Measurements from ENCODE around the gene GFOD1.
"Not testable (repeated sequence)": the region's sequence is repeated elsewhere in the genome, so short reads cannot be mapped to it uniquely, and the experiment has no call there.

GFOD1 gene

GRCh38 chr6:13348334-13349113 is 138.9 kb downstream of the GFOD1 start:
- DNase-seq: no peak

GRCh38 chr6:13346245-13346644 is 141.2 kb downstream of the GFOD1 start:
- DNase-seq: no peak

- DNase-seq: no peak
Observed at GRCh38 chr6:13342414-13343019, 144.9 kb downstream of the GFOD1 start.

DNA sequence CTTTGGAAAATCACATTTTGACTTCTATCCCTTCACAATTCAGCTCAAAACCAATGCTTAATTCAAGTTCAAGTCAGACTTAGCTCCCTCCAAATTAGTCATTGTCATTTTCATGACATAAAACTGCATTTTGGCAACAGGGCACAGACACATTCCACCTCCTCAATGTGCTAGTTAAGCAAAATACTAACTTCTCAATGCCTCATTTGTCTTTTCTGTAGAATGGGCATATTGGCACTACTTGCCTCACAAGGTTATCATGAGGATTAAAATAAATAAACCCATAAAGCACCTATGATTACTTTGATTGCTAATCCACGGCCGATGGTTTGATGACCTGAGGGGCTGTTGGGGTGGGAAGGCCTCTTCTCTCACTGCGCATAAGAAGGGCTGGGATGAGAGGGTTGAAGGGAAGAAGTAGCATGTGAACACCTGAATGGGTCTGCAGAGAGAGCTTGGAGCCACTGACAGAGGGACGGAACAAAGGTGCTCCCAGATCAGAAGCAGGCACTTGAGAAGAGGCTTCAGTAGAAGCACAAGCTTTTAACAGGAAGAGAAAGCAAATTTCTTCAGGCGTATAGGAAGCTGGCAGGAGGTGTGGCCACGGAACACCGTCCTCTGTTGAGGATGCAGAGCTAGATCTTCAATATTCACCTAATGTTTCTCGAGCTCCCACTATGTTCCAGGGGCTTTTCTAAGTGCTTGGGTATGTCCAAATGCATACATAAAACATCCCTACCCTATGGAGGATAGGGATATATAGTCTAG is 147.4 kb downstream of the GFOD1 start:
- no peak for DNase-seq

DNA sequence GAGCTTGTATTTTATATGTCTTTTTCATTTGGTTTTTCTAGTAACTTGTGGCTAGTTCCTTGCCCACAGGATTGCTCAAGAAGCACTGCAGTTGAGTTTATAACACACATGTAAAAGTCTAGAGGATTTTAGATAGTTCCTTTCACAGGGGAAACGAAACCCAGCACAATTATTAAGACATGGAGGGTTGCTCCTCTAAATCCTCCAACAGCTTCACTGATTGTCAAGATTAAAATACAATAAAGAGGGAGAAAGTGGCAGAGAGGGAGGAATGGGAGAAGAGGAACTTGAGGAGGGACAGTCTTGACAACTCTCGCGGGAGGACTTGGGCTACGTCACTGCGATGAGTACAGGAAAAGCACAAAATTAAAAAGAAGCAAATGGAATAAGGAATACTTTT is 149.4 kb downstream of the GFOD1 start:
- no peak for DNase-seq

- DNase-seq: peak; percentile 84
Observed at GRCh38 chr6:13336553-13336952, 150.8 kb downstream of the GFOD1 start.

GRCh38 chr6:13334953-13335352 is 152.4 kb downstream of the GFOD1 start:
- no peak for DNase-seq

- no peak for DNase-seq
Observed at GRCh38 chr6:13332349-13332706, 155.1 kb downstream of the GFOD1 start.

DNA sequence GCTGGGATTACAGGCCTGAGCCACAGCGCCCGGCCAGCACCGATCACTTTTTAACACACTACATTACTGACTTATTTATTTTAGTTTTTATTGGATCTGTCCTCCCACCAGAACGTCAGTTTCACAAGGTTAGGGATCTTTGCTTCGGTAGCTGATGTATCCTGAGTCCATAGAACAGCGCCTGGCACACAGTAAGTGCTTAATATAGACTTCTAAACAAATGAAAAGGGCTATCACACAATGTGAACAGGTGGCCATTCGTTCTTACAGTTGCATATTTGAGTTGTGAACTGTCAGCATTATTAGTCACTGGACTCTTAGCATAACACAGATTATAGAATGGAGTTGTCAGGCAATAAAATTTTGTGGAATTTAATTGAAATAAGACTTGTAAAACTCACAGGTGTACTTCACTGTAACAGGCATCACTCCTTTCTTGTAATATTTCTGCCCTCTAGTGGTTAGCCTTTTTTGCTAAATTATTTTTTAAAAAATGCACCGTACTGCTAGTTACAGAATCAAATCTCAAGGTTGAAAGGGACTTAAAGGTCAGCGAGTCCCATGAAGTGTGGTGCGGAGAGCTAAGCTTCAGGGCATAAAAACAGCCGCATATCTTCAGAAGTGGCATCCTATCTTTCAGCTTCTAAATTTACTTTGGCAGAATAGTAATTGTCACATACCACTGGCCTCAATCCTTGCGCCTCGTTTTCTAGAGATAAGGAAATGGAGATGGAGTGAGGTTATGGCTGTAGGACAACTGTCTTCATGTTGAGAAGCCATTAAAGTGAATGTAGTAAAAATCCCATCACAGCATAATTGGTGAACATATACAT is 155.7 kb downstream of the GFOD1 start:
- DNase-seq: peak; percentile 55

DNA sequence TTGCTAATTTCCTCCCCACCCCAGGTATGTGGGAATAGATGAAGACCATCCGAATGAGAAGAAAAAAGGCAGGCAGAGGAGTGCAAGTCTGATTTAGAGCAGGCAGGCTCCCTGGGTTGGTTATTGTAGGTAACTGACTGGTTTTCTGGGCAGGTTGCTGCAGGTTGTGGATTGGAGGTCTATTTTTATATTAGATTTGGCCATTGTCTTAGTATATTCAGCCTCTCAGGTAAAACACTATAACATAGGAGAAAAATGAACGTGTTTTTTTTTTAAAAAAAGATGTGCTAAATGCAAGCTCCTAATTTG is 158.6 kb downstream of the GFOD1 start:
- DNase-seq: no peak

GRCh38 chr6:13328076-13328874 is 159.1 kb downstream of the GFOD1 start, which contains the start of gene TBC1D7:
TSS of gene TBC1D7 (minus strand) at chr6:13328537. CDS start at chr6:13326898, 1,639 bp downstream.
- peak; percentile 88 for DNase-seq

- no peak for DNase-seq
Observed at GRCh38 chr6:13327691-13328075, 159.7 kb downstream of the GFOD1 start.

- not testable (repeated sequence) for DNase-seq
Observed at GRCh38 chr6:13326031-13326586, 161.3 kb downstream of the GFOD1 start.

- DNase-seq: no peak
Observed at GRCh38 chr6:13319891-13320564, 167.4 kb downstream of the GFOD1 start.

DNA sequence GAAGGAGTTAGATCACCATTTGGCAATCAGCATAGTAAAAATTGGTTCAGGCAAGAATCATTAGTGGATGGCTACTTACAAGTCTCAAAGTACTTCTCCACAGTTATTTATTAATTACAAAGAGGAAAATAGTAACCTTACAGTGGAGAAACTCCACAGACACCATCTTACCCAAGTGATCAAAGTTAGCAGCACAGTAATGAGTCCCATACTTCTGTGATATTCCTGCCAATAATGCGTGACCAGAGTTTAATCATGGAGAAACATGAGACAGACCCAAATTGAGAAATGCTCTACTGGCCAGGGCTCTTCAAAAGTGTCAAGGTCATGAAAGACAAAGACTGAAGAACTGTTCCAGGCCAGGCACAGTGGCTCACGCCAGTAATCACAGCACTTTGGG is 168.6 kb downstream of the GFOD1 start:
- DNase-seq: no peak

- no peak for DNase-seq
Observed at GRCh38 chr6:13315896-13316295, 171.5 kb downstream of the GFOD1 start.

- DNase-seq: no peak
Observed at GRCh38 chr6:13314806-13315205, 172.6 kb downstream of the GFOD1 start.

DNA sequence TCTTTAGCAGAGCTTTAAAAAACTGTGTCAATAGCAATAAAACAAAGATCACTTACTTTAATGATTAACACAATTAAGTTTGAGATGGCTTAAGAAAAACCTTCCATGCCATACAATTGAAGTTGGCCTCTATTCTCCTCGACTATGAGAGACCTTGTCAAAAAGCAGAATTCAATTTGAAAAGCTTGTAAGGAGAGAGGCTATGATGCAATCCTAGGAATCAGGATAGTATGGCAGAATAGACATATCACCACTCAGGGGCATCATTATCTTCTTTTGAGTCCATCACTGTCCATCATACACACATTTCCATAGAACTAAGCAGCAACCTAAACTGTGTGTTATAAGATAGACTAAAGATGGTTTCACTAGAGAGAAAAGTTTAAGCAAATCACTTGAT is 176.2 kb downstream of the GFOD1 start:
- DNase-seq: no peak

GRCh38 chr6:13308332-13308731 is 179.1 kb downstream of the GFOD1 start:
- DNase-seq: no peak
